Stimulated activated CD8-positive, alpha-beta memory T cell treated with anti-CD3 and anti-CD28 coated beads, Interleukin-2, amount 100 ng/mL, for 1 hour (primary cell): ENCODE results near the gene ITGAD.
A peak's percentile ranks its signal among the peaks of the same experiment; 100 is the strongest.
"Not testable (repeated sequence)": the region's sequence is repeated elsewhere in the genome, so short reads cannot be mapped to it uniquely, and the experiment has no call there.

ENCODE experiments used
- DNase-seq, 2 donors: peaks; one replicate each; pipeline ENCODE4 v3.0.0-alpha.2; 2020; ENCODE audit warnings: low read depth in 2 of 2

The ITGAD gene

DNA sequence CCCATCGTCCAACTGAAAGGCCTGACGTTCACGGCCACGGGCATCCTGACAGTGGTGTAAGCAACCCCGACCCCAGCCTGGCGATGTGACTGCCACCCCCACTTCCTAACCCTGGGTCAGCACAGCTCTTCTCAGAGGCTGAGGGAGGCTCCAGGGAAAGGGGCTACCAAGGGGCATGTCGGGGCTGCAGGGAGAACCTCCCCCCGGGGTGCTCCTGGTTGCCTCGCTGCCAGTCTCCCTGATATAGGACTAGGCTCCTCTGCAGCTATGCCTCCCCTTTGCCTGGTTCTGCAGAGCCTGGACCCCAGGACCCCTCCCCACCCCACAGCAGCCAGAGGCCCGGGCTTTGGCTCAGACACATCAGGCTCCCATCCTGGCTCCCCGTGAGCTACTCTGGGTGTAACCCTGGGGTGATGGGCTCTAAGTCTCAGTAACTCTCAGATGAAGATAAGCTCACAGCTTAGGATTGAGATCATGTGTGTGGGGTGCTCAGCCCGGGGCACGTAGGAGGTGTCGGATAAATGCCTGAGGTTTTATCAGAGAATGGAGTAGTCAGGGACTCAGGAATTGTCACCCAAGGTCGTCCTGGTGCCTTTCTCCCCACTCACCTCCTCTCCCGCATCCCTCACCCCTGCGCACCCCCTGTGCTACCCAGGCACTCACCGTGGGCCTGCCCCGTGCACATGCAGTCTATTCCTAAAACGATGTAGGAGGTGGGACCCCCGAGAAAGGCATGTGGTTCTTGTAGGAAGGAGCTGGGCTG, 10.6 kb downstream of the ITGAD start:
- DNase-seq: no peak

DNA sequence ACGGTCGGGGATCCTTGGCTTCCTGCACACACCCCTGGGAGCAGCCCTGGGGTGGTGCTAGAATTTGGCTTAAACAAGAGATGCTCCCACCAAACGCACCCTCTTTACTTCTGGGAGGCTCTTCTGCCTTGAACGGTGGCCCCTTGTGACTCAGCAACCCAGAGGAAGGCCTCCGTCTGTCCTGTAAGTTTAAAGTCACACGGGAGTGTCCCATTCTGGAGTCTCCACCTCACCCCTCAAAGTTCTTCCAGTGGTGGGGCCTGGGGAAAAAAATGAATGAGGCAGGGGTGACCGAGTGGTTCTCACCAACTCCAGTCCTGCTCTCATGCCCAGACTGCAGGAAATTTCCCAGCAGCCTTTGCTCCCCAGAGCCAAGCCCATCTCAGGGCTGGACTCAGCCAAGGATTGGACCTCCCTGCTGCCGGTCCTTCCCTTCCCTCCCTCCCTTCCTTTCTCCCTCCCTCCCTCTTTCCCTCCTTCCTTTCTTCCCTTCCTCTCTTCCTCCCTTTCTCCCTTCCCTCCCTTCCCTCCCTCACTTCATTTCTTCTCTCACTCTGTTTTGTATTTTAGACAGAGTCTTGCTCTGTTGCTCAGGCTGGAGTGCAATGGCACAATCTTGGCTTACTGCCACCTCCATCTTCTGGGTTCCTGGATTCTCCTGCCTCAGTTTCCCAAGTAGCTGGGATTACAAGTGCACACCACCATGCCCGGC, 11.4 kb downstream of the ITGAD start:
- DNase-seq: no peak

- no peak for DNase-seq
Observed at GRCh38 chr16:31407406-31407805, 14.3 kb downstream of the ITGAD start.

DNA sequence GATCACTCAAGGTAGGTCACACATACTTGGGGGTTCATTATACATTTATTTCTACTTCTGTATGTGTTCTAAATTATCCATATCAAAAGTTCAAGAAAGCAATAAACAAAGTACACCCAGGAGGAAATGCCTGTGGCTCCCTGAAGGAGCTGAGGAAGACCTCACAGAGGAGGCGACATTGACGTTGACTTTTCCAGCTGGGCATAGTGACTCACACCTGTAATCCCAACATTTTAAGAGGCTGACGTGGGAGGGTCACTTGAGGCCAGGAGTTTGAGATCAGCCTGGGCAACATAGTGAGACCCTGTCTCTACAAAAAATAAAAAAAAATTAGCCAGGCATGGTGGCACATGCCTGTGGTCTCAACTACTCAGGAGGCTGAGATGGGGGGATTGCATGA, 16.3 kb downstream of the ITGAD start:
- no peak for DNase-seq

DNA sequence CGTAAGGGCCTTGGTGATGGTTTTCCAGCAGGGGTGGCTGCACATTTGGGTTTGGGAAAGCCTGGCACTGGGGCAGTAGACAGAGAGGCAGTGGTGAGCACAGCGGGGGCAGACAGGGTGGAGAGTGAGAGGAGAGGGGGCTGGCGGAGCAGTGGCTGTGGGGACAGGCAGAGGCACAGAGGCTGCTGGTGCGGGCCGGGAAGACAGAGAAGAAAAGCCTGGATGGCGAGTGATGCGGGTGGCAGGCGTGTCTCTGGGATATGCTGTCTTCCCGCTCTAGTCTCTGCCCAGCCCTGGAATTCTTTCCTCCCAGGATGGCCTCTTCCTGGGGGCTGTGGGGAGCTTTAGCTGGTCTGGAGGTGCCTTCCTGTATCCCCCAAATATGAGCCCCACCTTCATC, 16.9 kb downstream of the ITGAD start:
- no peak for DNase-seq

DNA sequence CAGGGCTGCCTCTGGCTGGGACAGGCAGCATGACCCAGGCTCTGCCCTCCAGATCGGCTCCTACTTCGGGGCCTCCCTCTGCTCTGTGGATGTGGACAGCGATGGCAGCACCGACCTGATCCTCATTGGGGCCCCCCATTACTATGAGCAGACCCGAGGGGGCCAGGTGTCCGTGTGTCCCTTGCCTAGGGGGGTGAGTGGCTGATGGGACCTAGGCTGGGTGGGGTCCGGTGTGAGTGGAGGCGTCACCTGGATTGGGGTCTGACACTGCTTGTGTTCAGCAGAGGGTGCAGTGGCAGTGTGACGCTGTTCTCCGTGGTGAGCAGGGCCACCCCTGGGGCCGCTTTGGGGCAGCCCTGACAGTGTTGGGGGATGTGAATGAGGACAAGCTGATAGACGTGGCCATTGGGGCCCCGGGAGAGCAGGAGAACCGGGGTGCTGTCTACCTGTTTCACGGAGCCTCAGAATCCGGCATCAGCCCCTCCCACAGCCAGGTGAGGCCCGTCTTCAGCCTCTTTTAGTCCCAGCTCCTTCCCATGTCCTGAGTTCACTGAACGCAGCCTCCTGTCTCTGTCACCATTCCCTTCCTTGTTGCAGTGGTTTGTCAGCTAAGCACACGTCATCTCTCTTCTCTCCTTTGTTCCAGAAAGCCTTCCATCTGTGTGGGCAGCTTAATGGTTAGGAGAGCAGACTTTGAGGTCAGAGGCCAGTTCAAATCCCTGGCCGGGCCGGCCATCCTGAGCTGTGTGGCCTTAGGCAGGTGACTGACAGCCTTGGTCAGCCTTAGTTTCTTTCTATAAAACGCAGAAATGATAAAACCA, 18.1 kb downstream of the ITGAD start:
- DNase-seq: no peak

GRCh38 chr16:31412750-31413149, 19.6 kb downstream of the ITGAD start:
- no peak for DNase-seq

DNA sequence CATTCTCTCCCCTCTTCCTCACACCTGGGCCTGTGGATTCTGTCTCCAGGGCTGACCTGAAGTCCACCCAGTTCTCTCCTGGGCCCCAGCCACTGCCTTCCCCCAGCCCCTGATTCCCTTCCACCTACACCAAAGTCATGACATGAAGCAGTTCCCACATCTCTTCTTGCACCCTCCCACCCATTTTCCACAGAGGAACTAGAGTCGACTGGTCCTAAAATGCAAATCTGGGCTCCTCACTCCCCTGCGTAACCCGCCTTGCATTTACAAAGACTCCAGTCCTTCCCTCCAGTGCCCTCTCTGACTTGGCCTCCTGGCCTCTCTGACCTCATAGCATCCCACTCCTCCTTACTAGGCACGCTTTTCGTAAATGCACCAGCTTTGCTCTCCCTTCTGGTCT, 20.2 kb downstream of the ITGAD start:
- no peak for DNase-seq

- no peak for DNase-seq
Observed at GRCh38 chr16:31413943-31414342, 20.8 kb downstream of the ITGAD start.

- DNase-seq: no peak
Observed at GRCh38 chr16:31414706-31415105, 21.6 kb downstream of the ITGAD start.

DNA sequence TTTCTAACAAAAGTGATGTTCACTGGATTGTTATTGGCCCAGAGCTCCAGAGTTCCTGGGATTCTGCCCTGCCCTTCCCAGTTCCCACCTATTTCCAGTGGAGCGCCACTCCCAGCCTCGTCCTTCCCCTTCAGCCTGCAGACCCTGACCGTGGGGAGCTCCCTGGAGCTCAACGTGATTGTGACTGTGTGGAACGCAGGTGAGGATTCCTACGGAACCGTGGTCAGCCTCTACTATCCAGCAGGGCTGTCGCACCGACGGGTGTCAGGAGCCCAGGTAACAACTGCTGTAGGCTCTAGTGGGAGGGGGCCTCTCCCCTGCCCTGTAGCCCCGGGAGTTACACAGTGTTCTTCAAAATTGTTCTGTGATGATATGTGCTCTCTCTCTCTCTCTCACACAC, 23.2 kb downstream of the ITGAD start:
- DNase-seq: no peak

DNA sequence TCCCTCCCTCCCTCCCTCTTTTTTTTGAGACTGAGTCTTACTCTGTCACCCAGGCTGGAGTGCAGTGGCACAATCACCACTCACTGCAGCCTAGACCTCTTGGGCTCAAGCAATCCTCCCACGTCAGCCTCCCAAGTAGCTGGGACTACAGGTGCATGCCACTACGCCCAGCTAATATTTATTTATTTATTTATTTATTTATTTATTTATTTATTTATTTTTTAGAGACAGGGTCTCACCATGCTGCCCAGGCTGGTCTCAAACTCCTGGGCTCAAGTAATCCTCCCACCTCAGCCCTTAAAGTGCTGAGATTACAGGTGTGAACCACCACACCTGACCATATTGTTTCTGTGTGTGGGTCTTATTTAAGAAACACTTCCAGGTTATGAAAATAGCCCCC, 23.9 kb downstream of the ITGAD start:
- DNase-seq: not testable (repeated sequence)

DNA sequence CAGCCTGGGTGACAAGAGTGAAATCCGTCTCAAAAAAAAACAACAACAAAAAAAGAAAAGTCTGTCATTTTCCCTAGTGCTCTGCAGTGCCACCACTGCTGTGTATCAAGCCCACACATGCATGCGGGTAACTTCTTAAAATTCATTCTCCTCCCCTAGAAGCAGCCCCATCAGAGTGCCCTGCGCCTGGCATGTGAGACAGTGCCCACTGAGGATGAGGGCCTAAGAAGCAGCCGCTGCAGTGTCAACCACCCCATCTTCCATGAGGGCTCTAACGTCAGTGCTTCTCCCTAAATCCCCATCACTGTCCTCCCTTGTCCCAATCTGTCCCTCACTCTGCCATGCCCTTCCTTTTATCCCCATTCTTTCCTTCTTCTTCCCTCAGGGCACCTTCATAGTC, 24.8 kb downstream of the ITGAD start:
- no peak for DNase-seq

- DNase-seq: no peak
Observed at GRCh38 chr16:31420037-31420436, 26.9 kb downstream of the ITGAD start.

GRCh38 chr16:31421587-31421986, 28.5 kb downstream of the ITGAD start:
- peak in 1 of 2 donors; percentile 21 for DNase-seq

GRCh38 chr16:31423241-31423640, 30.1 kb downstream of the ITGAD start:
- DNase-seq: no peak

GRCh38 chr16:31423801-31424200, 30.7 kb downstream of the ITGAD start:
- no peak for DNase-seq

GRCh38 chr16:31427441-31428278, 34.5 kb downstream of the ITGAD start:
- DNase-seq: peak; percentile 42 to 51

GRCh38 chr16:31428279-31428597, 35.1 kb downstream of the ITGAD start, which contains the start of gene COX6A2:
Gene COX6A2, minus strand, starts transcription at chr16:31428360. Its CDS starts 35 bp downstream, at chr16:31428325.
- no peak for DNase-seq

DNA sequence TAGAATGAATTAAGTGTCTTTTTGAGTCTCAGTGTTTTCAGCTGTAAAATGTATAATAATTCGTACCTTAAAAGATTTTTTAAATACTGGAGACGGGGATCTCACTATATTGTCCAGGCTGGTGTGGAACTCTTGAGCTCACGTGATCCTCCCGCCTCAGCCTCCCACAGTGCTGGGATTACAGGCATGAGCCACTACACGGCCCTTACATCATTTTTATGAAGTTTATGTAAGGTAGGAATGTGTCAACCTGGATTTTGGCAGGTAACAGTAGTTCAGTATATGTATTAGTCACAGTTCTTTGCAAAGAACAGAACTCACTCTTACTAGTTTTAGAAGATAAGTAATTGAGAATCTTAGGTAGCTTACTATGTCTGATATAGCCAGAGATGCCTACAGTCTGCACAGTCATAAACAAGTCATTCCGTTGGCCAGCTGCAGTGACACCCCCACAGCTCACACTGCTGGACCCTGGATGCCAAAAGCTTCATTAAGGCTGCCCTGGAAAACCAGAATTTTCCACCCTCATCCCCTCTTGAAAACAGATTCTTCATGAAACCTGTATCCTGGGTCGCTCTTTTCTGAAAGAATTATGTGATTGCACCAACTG, 35.6 kb downstream of the ITGAD start:
- DNase-seq: no peak

- DNase-seq: no peak
Observed at GRCh38 chr16:31429314-31429713, 36.2 kb downstream of the ITGAD start.
